Esophagus (tissue), 2 donors: Measurements from ENCODE around the gene KCND2. TPM values are rescaled to one million over a fixed set of nuclear protein-coding genes. Genes with fewer than 3 reads are reported as not detected.

ENCODE experiments used
- H3K27ac ChIP-seq, 2 donors: one replicate each; pipeline ENCODE4 v1.5.1; 2013; ENCODE audit warnings: low read depth in 2 of 2, mild to moderate bottlenecking in 2 of 2, inconsistent platforms in 1 of 2, low read length in 1 of 2, moderate library complexity in 1 of 2
- H3K27me3 ChIP-seq, 2 donors: one replicate each; pipeline ENCODE4 v1.6.1; 2013; ENCODE audit warnings: low read length in 2 of 2, control low read depth in 1 of 2, mild to moderate bottlenecking in 1 of 2; ENCODE audit not compliant: insufficient read depth in 2 of 2, control insufficient read depth in 1 of 2
- H3K36me3 ChIP-seq, 2 donors: one replicate each; pipeline ENCODE4 v1.6.1; 2013; ENCODE audit warnings: low read length in 1 of 2; ENCODE audit not compliant: control insufficient read depth in 2 of 2, insufficient read depth in 2 of 2
- H3K4me1 ChIP-seq, 2 donors: one replicate each; pipeline ENCODE4 v1.6.1; 2013; ENCODE audit warnings: low read length in 1 of 2; ENCODE audit not compliant: control insufficient read depth in 2 of 2, insufficient read depth in 2 of 2
- H3K4me3 ChIP-seq, 2 donors: one replicate each; pipeline ENCODE4 v1.5.1; 2013; ENCODE audit warnings: low read length in 2 of 2, mild to moderate bottlenecking in 2 of 2, low read depth in 1 of 2, moderate library complexity in 1 of 2
- H3K9me3 ChIP-seq, 2 donors: one replicate each; pipeline ENCODE4 v1.6.1; 2013; ENCODE audit warnings: mild to moderate bottlenecking in 2 of 2, low read depth in 1 of 2, low read length in 1 of 2, moderate library complexity in 1 of 2; ENCODE audit not compliant: control insufficient read depth in 2 of 2, insufficient read depth in 1 of 2
- WGBS, 2 donors: extraction: QIAGEN DNeasy Blood & Tissue Kit; methylation state at CpG; one replicate each; pipeline ENCODE4 v1.1.7; 2013; 5-methylcytosine and 5-hydroxymethylcytosine counted together
- polyA plus RNA-seq, 2 donors: library from polyadenylated mRNA; stranded (reverse); fragments of 200-250 nt; gene quantifications; one replicate each; pipeline ENCODE4 v1.2.3, GENCODE V29; 2013
- donor health status: healthy with polysubstance abuse.
- donor health status: Bipolar disorder and iron deficiency.

The KCND2 gene
- polyA plus RNA-seq, 2 donors = 0.04 TPM; not detected in 1

DNA sequence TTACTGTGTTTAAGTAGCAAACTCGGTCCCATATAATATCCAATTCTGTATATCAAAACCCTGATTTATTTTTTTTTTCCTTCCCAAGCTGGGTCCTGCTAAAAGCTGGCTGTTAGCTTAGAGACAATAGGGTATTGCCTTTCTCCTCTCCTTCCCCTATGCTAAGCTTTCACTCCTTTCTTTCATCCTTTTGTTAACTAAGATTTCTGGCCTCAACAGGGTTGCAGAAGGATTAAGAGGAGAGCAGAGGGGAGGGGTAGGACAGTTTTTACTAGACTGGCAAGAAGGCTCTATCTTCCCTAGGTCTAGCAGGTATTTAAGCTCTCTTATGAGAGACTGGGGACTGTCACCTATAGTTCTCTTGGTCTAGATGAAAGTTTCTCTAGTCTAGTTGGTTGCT, 229.2 kb downstream of the KCND2 start:
- H3K4me1 ChIP-seq = no peaks in the 10 kb centered on the region
- no peaks in the 10 kb centered on the region for H3K9me3 ChIP-seq
- 12 to 14% methylated on average over 1 of the region's 1 CpG for WGBS, 2 donors
- no peak overlapping the region for H3K4me3 ChIP-seq
- H3K27ac ChIP-seq = no peak overlapping the region
- H3K27me3 ChIP-seq = no peaks in the 10 kb centered on the region
- no peaks in the 10 kb centered on the region for H3K36me3 ChIP-seq

GRCh38 chr7:120502825-120503224, 229.8 kb downstream of the KCND2 start:
- H3K4me3 ChIP-seq = no peak overlapping the region
- H3K4me1 ChIP-seq = no peaks in the 10 kb centered on the region
- 82 to 85% methylated on average over 1 of the region's 1 CpG for WGBS, 2 donors
- no peaks in the 10 kb centered on the region for H3K27me3 ChIP-seq
- no peaks in the 10 kb centered on the region for H3K9me3 ChIP-seq
- H3K36me3 ChIP-seq = no peaks in the 10 kb centered on the region
- H3K27ac ChIP-seq = no peak overlapping the region

GRCh38 chr7:120504386-120504785, 231.4 kb downstream of the KCND2 start:
- Histone ChIP-seq H3K9me3 (no peaks in the 10 kb centered on the region), H3K27me3 (no peaks in the 10 kb centered on the region), H3K36me3 (no peaks in the 10 kb centered on the region), H3K4me1 (no peaks in the 10 kb centered on the region), H3K4me3 (no peak overlapping the region), H3K27ac (no peak overlapping the region)

GRCh38 chr7:120505770-120506169, 232.8 kb downstream of the KCND2 start:
- H3K9me3 ChIP-seq = no peaks in the 10 kb centered on the region
- no peaks in the 10 kb centered on the region for H3K4me1 ChIP-seq
- H3K4me3 ChIP-seq = no peak overlapping the region
- no peak overlapping the region for H3K27ac ChIP-seq
- H3K27me3 ChIP-seq = no peaks in the 10 kb centered on the region
- H3K36me3 ChIP-seq = no peaks in the 10 kb centered on the region

DNA sequence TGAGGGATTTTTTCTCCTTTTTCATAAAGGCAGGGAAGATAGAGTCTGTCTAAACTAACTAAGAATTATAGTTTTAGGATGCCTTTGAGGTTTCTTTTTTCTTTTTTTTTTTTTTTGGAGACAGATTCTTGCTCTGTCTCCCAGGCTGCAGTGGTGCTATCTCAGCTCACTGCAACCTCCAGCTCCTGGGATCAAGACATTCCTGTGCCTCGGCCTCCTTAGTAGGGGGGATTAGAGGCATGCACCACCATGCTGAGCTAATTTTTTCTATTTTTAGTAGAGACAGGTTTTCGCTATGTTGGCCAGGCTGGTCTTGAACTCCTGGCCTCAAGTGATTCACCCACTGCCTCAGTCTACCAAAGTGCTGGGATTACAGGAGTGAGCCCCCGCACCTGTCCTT, 239.7 kb downstream of the KCND2 start:
- Histone ChIP-seq H3K4me1 (no peaks in the 10 kb centered on the region), H3K27ac (no peak overlapping the region), H3K27me3 (no peaks in the 10 kb centered on the region), H3K36me3 (no peaks in the 10 kb centered on the region), H3K4me3 (no peak overlapping the region), H3K9me3 (no peaks in the 10 kb centered on the region)
- 75 to 78% methylated on average over 3 of the region's 3 CpGs for WGBS, 2 donors

GRCh38 chr7:120519224-120519623, 246.2 kb downstream of the KCND2 start:
- no peaks in the 10 kb centered on the region for H3K4me1 ChIP-seq
- H3K27me3 ChIP-seq = no peaks in the 10 kb centered on the region
- no peak overlapping the region for H3K4me3 ChIP-seq
- no peaks in the 10 kb centered on the region for H3K9me3 ChIP-seq
- H3K27ac ChIP-seq = no peak overlapping the region
- 84 to 92% methylated on average over 3 of the region's 3 CpGs for WGBS, 2 donors
- H3K36me3 ChIP-seq = no peaks in the 10 kb centered on the region

- WGBS, 2 donors = 54 to 56% methylated on average over 4 of the region's 4 CpGs
- no peaks in the 10 kb centered on the region for H3K4me1 ChIP-seq
- H3K36me3 ChIP-seq = no peaks in the 10 kb centered on the region
- H3K27me3 ChIP-seq = no peaks in the 10 kb centered on the region
- no peaks in the 10 kb centered on the region for H3K9me3 ChIP-seq
- no peak overlapping the region for H3K4me3 ChIP-seq
- H3K27ac ChIP-seq = no peak overlapping the region
Observed at GRCh38 chr7:120521761-120522737, 249.1 kb downstream of the KCND2 start.

- Histone ChIP-seq H3K27me3 (no peaks in the 10 kb centered on the region), H3K4me1 (no peaks in the 10 kb centered on the region), H3K9me3 (no peaks in the 10 kb centered on the region), H3K36me3 (no peaks in the 10 kb centered on the region), H3K27ac (no peak overlapping the region), H3K4me3 (no peak overlapping the region)
- 93 to 95% methylated on average over 7 of the region's 7 CpGs for WGBS, 2 donors
Observed at GRCh38 chr7:120523985-120524384, 251.0 kb downstream of the KCND2 start.

DNA sequence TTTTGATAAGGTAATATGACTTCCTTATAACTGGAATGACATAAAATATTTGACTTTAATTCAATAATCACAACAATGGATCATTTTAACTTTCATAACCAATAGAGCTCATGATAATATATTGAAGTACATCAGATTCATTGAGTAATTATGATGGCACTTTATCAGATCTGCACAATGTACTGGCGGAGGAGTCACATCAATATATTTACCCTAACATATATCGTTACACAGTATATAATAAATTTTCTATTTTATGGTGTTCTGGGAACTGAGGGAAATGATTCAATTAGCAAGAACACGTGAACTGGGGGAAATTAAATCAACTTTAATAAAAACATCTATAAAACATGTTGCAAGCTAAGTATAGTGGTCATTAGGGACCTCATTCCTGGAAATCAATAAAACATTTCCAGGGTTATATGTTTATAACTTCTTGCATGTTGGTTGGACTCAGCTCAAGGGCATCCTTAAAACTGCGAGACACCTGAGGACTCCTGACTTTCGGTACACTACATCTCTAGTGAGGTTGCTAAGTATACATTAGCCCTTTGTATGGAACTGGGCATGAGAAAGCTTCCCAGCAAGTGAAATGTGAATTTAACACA, 254.0 kb downstream of the KCND2 start:
- Histone ChIP-seq H3K27ac (no peak overlapping the region), H3K4me1 (no peaks in the 10 kb centered on the region), H3K36me3 (no peaks in the 10 kb centered on the region), H3K9me3 (no peaks in the 10 kb centered on the region), H3K4me3 (no peak overlapping the region), H3K27me3 (no peaks in the 10 kb centered on the region)
- 81 to 82% methylated on average over 5 of the region's 5 CpGs for WGBS, 2 donors

DNA sequence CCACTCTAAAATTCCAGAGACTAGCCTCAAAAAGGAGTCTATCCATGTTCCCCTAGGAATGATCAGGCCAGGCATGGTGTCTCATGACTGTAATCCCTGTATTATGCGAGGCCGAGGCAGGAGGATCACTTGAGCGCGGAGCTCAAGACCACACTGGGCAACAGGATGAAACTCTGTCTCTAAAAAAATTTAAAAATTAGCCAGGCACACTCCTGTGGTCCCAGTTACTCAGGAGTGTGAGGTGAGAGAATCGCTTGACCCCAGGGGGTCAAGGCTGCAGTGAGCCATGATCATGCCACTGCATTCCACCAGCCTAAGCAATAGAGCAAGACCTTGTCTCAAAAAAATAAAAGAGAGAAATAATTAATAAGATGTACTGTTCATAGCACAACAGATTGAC, 256.8 kb downstream of the KCND2 start:
- Histone ChIP-seq H3K4me3 (no peak overlapping the region), H3K27me3 (no peaks in the 10 kb centered on the region), H3K36me3 (no peaks in the 10 kb centered on the region), H3K9me3 (no peaks in the 10 kb centered on the region), H3K4me1 (no peaks in the 10 kb centered on the region), H3K27ac (no peak overlapping the region)
- 91 to 94% methylated on average over 5 of the region's 5 CpGs for WGBS, 2 donors
